HG03159 (cell line): ENCODE results near the gene XYLB.
"Not testable (repeated sequence)": the region's sequence is repeated elsewhere in the genome, so short reads cannot be mapped to it uniquely, and the experiment has no call there.

Experiments used
- ATAC-seq: cut with Tn5 transposase; IDR thresholded peaks from one replicate; pipeline ENCODE4 v1.9.1; 2021; ENCODE audit warnings: mild to moderate bottlenecking, moderate library complexity; ENCODE audit not compliant: unreplicated experiment

The XYLB gene

GRCh38 chr3:38320638-38321037, 25.9 kb upstream of the XYLB start:
- not testable (repeated sequence) for ATAC-seq

- no peak for ATAC-seq
These were observed 23.5 kb upstream of the XYLB start for GRCh38 chr3:38323060-38323459.

- ATAC-seq = no peak
These were observed 21.3 kb upstream of the XYLB start for GRCh38 chr3:38325256-38325655.

- no peak for ATAC-seq
These were observed 19.1 kb upstream of the XYLB start for GRCh38 chr3:38327335-38328009.

- no peak for ATAC-seq
These were observed 15.1 kb upstream of the XYLB start for GRCh38 chr3:38331257-38332022.

- ATAC-seq = no peak
These were observed 14.4 kb upstream of the XYLB start for GRCh38 chr3:38332201-38332600.

- ATAC-seq = no peak
These were observed 12.2 kb upstream of the XYLB start for GRCh38 chr3:38334142-38335055.

GRCh38 chr3:38335263-38335662, 11.3 kb upstream of the XYLB start:
- ATAC-seq = no peak

- ATAC-seq = no peak
These were observed 8.9 kb upstream of the XYLB start for GRCh38 chr3:38337703-38338102.

GRCh38 chr3:38343797-38344594, 2.6 kb upstream of the XYLB start:
- no peak for ATAC-seq

GRCh38 chr3:38345879-38346586, 552 bp upstream of the XYLB start:
- no peak for ATAC-seq

- no peak for ATAC-seq
These were observed 1.0 kb downstream of the XYLB start for GRCh38 chr3:38347421-38348200.

GRCh38 chr3:38348903-38349302, 2.3 kb downstream of the XYLB start:
- ATAC-seq = no peak

GRCh38 chr3:38349684-38350359, 3.2 kb downstream of the XYLB start:
- ATAC-seq = no peak

- no peak for ATAC-seq
These were observed 6.6 kb downstream of the XYLB start for GRCh38 chr3:38353151-38353550.

- ATAC-seq = no peak
These were observed 8.2 kb downstream of the XYLB start for GRCh38 chr3:38354588-38355330.

GRCh38 chr3:38359038-38359437, 12.5 kb downstream of the XYLB start:
- ATAC-seq = no peak

- ATAC-seq = no peak
These were observed 13.8 kb downstream of the XYLB start for GRCh38 chr3:38360345-38360744.
